Caki2 (cell line): ENCODE data around the gene GIMAP2. TPM values are rescaled to one million over a fixed set of nuclear protein-coding genes. Genes with fewer than 3 reads are reported as not detected.

Source experiments
- total RNA-seq: library from RNA; depleted of rRNA; stranded (reverse); fragments of >200 nt; shearing (Covaris generic); gene quantifications from 2 replicates; pipeline ENCODE4 v1.2.3, GENCODE V29; 2014; ENCODE audit warnings: low replicate concordance; rRNA removed

The GIMAP2 gene
- total RNA-seq, 1 experiment from 2014 or later: not detected

Other genes starting within 250 kb of the GIMAP2 start
- gene GIMAP8, start 235.1 kb upstream of the GIMAP2 start, total RNA-seq: not detected in 2 replicates
- gene GIMAP7, start 170.8 kb upstream of the GIMAP2 start, total RNA-seq: not detected in 2 replicates
- not detected in 2 replicates for gene GIMAP4, start 118.3 kb upstream of the GIMAP2 start, total RNA-seq
- gene GIMAP6, start 53.3 kb upstream of the GIMAP2 start, total RNA-seq: not detected in 2 replicates
- gene GIMAP1, start 30.9 kb downstream of the GIMAP2 start, total RNA-seq: not detected in 2 replicates
- gene GIMAP5, start 51.7 kb downstream of the GIMAP2 start, total RNA-seq: not detected in 2 replicates
- gene TMEM176B, start 114.7 kb downstream of the GIMAP2 start, total RNA-seq: not detected in 2 replicates
- gene TMEM176A, start 115.1 kb downstream of the GIMAP2 start, total RNA-seq: not detected in 2 replicates
- gene AOC1, start 166.8 kb downstream of the GIMAP2 start, total RNA-seq: not detected in 2 replicates